Renal pelvis (tissue), 3 donors: Measurements from ENCODE around the gene ODR4. TPM values are rescaled to one million over a fixed set of nuclear protein-coding genes. Genes with fewer than 3 reads are reported as not detected.

Source experiments
- polyA plus RNA-seq, 3 donors: library from polyadenylated mRNA; unstranded; fragments of 120-200 nt; gene quantifications; one replicate each; pipeline ENCODE4 v1.2.1, GENCODE V29; 2013; ENCODE audit not compliant: insufficient read length in 3 of 3

Gene ODR4
- polyA plus RNA-seq, 3 donors, result 25.4 to 35.3 (median 29.6) TPM

Other genes with a start within 250 kb of the ODR4 start
- gene PRG4, start 79.6 kb upstream of the ODR4 start, polyA plus RNA-seq, result under 1 TPM; 0.10 to 0.28 (median 0.26) TPM
- gene TPR, start 585 bp upstream of the ODR4 start, polyA plus RNA-seq, result 100 to 1,000 TPM; 104 to 120 (median 119) TPM
- under 1 TPM; 0.07 to 0.60 (median 0.33) TPM for gene PDC, start 85.3 kb downstream of the ODR4 start, polyA plus RNA-seq